ENCODE measurements around the gene NUDCD2.

DNA sequence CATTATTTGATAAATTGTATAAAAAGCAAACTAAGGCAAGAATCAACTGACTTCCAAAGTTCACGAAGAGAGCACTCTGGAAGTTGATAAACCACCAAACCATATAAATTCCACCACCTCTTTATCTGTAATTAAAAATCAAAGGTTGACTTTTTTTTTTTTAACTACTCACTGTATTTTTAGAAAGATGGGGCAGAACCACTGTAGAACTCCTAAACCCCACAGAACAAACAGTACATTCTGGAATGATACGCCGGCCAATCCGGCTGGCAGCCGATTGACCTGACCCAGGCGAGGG is 22.9 kb downstream of the NUDCD2 start:
- TF ChIP-seq, protein P1, sequence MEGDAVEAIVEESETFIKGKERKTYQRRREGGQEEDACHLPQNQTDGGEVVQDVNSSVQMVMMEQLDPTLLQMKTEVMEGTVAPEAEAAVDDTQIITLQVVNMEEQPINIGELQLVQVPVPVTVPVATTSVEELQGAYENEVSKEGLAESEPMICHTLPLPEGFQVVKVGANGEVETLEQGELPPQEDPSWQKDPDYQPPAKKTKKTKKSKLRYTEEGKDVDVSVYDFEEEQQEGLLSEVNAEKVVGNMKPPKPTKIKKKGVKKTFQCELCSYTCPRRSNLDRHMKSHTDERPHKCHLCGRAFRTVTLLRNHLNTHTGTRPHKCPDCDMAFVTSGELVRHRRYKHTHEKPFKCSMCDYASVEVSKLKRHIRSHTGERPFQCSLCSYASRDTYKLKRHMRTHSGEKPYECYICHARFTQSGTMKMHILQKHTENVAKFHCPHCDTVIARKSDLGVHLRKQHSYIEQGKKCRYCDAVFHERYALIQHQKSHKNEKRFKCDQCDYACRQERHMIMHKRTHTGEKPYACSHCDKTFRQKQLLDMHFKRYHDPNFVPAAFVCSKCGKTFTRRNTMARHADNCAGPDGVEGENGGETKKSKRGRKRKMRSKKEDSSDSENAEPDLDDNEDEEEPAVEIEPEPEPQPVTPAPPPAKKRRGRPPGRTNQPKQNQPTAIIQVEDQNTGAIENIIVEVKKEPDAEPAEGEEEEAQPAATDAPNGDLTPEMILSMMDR (IDR thresholded peaks at IDR 0.05): no peak
- TF ChIP-seq POLR2AphosphoS5 (IDR thresholded peaks at IDR 0.05) (no peak), POLR2A (IDR thresholded peaks at IDR 0.05) (no peak)
